Measurements from ENCODE around the gene C16orf89. TPM values are rescaled to one million over a fixed set of nuclear protein-coding genes. Genes with fewer than 3 reads are reported as not detected.
"Not testable (repeated sequence)": the region's sequence is repeated elsewhere in the genome, so short reads cannot be mapped to it uniquely, and the experiment has no call there.

The C16orf89 gene, protein sequence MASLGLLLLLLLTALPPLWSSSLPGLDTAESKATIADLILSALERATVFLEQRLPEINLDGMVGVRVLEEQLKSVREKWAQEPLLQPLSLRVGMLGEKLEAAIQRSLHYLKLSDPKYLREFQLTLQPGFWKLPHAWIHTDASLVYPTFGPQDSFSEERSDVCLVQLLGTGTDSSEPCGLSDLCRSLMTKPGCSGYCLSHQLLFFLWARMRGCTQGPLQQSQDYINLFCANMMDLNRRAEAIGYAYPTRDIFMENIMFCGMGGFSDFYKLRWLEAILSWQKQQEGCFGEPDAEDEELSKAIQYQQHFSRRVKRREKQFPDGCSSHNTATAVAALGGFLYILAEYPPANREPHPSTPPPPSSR
- not detected for total RNA-seq (2021; fragmentation: NEBNext Ultra II Directional; extraction: Animal tissue kit (Norgen Biotek cat#: 25700))
- long read RNA-seq, result 0 reads

DNA sequence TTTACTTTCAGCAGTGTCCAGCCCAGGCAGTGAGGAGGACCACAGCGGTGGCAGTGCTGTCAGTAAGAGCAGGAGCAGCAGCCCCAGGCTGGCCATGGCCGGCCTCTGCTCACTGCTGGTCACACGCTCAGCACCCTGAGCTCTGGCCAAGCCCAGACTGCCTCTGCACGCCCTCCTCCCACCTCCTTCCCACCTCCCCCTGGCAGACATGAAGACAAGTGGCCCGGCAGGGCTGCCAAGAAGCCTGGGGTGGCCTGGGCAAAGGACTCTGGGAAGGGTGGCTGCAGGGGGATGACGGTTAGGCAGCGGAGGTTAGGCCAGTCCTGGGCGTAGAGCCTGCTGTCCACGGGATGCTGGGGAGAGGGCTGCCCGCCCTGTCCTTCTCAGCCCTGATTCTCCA is at the start of gene C16orf89:
C16orf89 (minus strand) TSS at position 144 of the 400 bp plus-strand sequence; CDS start at position 96, 48 bp downstream.
- peaks cover under 1% of the 10 kb centered on the region; the same call in 1 of the 2 replicates for H3K4me1 Mint-ChIP-seq (ENCODE audit: low read depth)
- H3K9me3 Mint-ChIP-seq, result no peaks in the 10 kb centered on the region
- H3K36me3 Mint-ChIP-seq (ENCODE audit: low read depth), result no peaks in the 10 kb centered on the region
- TF ChIP-seq, protein P1, sequence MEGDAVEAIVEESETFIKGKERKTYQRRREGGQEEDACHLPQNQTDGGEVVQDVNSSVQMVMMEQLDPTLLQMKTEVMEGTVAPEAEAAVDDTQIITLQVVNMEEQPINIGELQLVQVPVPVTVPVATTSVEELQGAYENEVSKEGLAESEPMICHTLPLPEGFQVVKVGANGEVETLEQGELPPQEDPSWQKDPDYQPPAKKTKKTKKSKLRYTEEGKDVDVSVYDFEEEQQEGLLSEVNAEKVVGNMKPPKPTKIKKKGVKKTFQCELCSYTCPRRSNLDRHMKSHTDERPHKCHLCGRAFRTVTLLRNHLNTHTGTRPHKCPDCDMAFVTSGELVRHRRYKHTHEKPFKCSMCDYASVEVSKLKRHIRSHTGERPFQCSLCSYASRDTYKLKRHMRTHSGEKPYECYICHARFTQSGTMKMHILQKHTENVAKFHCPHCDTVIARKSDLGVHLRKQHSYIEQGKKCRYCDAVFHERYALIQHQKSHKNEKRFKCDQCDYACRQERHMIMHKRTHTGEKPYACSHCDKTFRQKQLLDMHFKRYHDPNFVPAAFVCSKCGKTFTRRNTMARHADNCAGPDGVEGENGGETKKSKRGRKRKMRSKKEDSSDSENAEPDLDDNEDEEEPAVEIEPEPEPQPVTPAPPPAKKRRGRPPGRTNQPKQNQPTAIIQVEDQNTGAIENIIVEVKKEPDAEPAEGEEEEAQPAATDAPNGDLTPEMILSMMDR (IDR thresholded peaks at IDR 0.05), result no peak
- DNase-seq, result no peak
- H3K27me3 Mint-ChIP-seq (ENCODE audit: insufficient read depth), result peaks cover 28% of the 10 kb centered on the region
- no peak within 1 kb of the TSS for H3K4me3 Mint-ChIP-seq
- H3K27ac Mint-ChIP-seq, result no peak within 1 kb of the TSS

DNA sequence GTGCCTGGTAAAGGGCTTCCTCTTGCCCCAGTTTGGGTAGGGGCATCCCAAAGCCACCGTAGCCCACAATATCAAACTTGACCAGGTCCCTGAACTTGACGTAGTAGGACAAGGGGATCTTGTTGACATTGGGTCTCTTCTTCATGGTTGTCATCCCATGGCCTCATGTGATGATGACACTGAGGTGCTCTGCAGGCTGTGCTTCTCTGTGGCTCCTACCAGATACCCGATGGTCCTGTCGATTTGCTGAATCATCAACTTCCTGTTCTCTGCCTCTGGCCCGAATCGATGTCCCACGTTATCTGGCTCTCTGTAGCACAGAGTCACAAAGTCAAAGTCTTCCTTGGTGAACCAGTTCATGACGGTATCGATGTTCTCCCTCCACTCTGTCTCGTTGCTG is 45.2 kb upstream of the C16orf89 start:
- H3K9me3 Mint-ChIP-seq; H3K4me1 Mint-ChIP-seq (ENCODE audit: low read depth); H3K36me3 Mint-ChIP-seq (ENCODE audit: low read depth); H3K27ac Mint-ChIP-seq; H3K4me3 Mint-ChIP-seq; DNase-seq: not testable (repeated sequence)
- peaks cover 17% of the 10 kb centered on the region for H3K27me3 Mint-ChIP-seq (ENCODE audit: insufficient read depth)

DNA sequence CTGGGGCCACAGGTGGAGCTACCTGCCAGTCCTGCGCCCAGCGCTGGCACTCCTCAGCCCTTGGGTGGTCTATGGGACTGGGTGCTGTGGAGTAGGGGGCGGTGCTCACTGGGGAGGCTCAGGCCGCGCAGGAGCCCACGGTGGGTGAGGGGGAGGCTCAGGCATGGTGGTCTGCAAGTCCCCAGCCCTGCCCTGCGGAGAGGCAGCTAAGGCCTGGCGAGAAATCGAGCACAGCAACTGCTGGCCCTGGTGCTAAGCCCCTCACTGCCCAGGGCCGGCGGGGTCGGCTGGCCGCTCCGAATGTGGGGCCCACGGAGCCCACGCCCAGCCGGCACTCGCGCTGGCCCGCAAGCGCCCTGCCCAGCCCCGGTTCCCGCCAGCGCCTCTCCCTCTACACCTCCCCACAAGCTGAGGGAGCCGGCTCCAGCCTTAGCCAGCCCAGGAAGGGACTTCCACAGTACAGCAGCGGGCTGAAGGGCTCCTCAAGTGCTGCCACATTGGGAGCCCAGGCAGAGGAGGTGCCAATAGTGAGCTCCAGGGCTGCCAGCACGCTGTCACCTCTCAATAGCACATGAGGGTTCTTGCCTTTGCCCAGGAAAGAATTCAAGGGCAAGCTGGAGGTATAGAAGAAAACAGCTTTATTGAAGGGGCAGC is 42.9 kb upstream of the C16orf89 start:
- TF ChIP-seq, protein P1 (IDR thresholded peaks at IDR 0.05), result no peak
- Mint-ChIP-seq H3K4me1 (ENCODE audit: low read depth) (no peaks in the 10 kb centered on the region), H3K9me3 (no peaks in the 10 kb centered on the region)

DNA sequence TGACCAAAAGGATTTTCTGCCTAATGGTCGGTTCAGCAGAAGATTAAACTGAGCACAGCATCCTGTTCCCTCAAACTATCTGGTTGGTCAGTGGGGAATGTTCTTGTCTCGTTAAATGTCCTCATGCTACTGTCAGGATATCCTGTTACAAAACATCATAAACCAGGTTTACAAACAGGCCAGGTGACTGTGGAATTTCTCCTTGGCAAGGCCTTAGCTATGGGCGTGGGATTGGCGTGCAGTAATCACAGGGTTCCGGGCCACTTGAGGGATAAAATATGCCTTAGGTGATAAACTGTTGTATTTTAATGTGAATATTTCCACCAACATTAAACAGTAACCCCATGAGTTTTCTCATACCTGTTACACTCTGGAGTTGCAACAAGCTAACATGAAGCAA is 39.3 kb upstream of the C16orf89 start:
- H3K27ac Mint-ChIP-seq; H3K9me3 Mint-ChIP-seq; H3K4me3 Mint-ChIP-seq; H3K36me3 Mint-ChIP-seq (ENCODE audit: low read depth); H3K4me1 Mint-ChIP-seq (ENCODE audit: low read depth); DNase-seq: not testable (repeated sequence)
- peaks cover 22% of the 10 kb centered on the region for H3K27me3 Mint-ChIP-seq (ENCODE audit: insufficient read depth)

More for the DNA sequence above, 42.9 kb upstream of the C16orf89 start:
- no peaks in the 10 kb centered on the region for H3K36me3 Mint-ChIP-seq (ENCODE audit: low read depth)
- no peak for DNase-seq
- H3K27me3 Mint-ChIP-seq (ENCODE audit: insufficient read depth), result peaks cover 12% of the 10 kb centered on the region
- no peak overlapping the region for H3K27ac Mint-ChIP-seq
- no peak overlapping the region for H3K4me3 Mint-ChIP-seq

DNA sequence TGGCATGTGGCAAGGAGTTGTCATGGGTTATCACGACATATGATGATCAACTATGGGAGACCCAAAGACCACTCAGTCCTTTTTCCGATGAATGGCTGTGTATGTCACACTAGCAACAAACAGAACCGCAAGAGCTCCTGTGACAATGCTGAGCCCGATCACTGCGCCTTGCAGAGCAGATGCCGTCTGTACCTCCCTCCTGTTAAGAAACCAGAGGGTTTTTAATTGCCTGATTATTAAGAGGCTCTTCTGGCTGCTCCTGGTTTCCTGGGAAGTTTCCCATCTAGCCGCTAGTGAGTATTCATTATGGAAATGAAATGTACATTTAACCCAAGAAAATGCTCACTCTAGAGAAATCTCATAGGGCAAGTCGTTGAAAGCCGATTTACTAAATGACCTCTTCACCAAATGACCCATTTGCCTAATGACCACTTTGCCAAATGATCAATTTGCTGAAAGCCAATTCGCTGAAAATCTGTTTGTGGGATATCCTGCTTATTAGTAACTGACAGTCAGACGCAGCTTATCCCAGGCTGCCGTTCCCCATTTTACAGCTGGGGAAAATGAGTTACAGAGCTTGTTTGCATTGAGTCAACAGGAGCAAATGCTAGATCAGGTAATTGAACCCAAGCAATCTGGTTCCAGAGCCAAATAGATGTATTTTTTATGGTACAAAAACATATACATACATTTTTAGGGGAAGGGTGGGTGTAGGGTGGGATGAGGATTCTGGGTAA is 37.7 kb upstream of the C16orf89 start:
- peaks cover 24% of the 10 kb centered on the region for H3K27me3 Mint-ChIP-seq (ENCODE audit: insufficient read depth)
- H3K4me3 Mint-ChIP-seq; H3K27ac Mint-ChIP-seq; H3K9me3 Mint-ChIP-seq; H3K36me3 Mint-ChIP-seq (ENCODE audit: low read depth); H3K4me1 Mint-ChIP-seq (ENCODE audit: low read depth); DNase-seq: not testable (repeated sequence)

DNA sequence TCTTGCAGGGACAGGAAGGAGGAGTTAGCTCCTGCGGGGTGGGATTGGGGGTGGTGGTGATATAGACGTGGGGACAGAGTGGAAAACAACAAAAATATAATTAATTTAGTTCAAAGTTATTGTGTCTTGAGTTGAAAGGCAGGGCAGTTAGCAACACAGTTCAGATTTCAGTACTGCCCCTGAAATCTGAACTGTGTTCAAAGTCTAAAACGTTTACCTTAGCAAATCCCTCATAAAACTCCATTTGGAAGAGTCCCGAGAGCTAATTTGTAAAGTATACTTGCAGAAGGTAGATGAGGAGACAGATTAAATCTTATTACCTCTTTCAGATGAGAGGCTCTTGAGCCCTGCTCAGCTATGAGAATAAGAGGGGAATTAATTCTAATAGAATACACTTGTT is 33.4 kb upstream of the C16orf89 start:
- peaks cover 11% of the 10 kb centered on the region for H3K4me1 Mint-ChIP-seq (ENCODE audit: low read depth)
- H3K27me3 Mint-ChIP-seq (ENCODE audit: insufficient read depth), result peaks cover 22% of the 10 kb centered on the region
- H3K4me3 Mint-ChIP-seq, result peak overlapping the region; percentile 78; the same call in 1 of the 2 replicates
- not testable (repeated sequence) for H3K36me3 Mint-ChIP-seq (ENCODE audit: low read depth); H3K9me3 Mint-ChIP-seq; H3K27ac Mint-ChIP-seq; DNase-seq

DNA sequence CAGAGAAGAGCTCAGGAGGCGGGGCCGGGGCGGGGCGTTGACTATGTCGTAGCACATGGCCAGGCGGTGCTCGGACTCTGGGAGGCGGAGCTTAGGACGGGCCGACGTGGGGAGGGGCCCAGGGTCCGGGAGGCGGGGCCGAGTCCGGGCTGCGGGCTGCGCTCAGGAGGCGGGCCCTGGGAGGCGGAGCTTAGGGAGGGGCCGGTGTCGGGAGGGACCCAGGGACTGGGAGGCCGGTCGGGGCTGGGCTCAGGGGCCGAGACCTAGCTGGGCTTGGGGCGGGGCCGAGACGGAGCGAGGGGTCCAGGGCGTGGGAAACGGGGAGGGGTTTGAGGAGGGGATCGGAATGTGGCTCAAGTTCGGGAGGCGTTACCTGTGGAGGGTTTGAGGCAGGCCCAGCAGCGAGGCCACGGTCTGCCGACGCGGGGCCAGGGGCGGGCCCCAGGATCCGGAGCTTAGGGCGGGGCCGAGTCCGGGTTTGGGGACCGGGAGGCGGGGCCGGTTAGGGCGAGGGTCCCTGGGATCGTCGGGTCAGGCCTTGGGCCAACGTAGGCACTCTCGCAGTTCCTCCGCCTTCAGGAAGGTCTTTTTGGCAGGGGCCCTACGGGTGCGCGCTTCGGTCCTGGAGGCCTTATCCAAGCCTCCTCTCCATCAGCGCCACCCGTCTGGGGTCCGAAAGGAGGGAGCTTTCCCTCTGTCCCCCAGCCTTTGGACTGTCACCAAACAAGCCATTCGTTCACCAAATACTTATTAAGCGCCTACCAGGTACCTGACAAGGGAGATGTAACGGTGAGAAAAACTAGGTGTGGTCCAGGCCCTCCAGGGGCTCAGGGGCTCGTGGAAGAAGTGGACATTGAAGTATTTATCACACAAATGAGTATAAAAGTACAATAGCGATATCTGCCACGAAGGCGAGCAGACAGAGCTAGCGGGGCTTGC is 32.7 kb upstream of the C16orf89 start:
- DNase-seq; H3K36me3 Mint-ChIP-seq (ENCODE audit: low read depth); H3K9me3 Mint-ChIP-seq: not testable (repeated sequence)
- H3K4me1 Mint-ChIP-seq (ENCODE audit: low read depth), result peaks cover 11% of the 10 kb centered on the region
- H3K4me3 Mint-ChIP-seq, result peak overlapping the region; percentile 93
- H3K27ac Mint-ChIP-seq, result peak overlapping the region; percentile 68; the same call in 1 of the 2 replicates
- peaks cover 22% of the 10 kb centered on the region for H3K27me3 Mint-ChIP-seq (ENCODE audit: insufficient read depth)

DNA sequence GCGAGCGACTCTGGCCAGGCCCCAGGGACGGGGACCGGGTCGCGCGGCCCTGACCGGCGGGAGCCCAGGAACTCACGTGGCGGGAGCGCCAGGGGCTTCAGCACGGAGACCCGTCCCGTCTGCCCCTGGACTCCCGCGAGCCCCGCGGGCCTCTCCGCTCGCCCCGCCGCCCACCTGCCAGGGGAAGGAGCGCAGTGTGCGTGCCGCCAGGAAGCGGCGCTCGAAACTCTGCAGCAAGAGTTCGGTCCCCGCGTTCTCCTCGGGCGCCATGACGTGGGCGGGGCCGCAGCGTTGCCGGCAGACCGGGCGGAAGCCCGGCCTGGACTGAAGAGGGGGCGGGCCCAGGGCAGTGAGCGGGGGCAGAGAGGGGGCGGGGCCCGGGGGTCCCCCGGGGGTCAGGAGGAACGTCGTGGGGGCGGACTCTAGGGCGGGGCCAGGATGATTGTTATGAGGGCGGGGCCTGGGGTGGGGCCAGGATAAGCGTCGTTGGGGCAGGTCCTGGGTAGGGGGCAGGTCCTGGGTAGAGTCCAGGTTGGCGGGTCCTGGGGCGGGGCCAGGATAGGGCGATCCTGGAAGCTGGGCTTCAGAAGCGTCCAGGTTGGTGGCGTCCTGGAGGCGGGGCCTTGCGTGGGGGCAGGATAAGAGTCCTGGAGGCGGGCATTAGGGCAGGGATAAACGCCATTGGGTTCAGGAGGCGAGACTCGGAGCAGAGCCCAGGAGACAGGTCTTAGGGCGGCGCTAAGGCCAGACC is 31.9 kb upstream of the C16orf89 start, which contains the start of gene EEF2KMT:
EEF2KMT (minus strand) TSS at position 326 of the 751 bp plus-strand sequence; CDS start at position 270, 56 bp downstream.
- H3K9me3 Mint-ChIP-seq; H3K36me3 Mint-ChIP-seq (ENCODE audit: low read depth): not testable (repeated sequence)
- Mint-ChIP-seq H3K27me3 (ENCODE audit: insufficient read depth) (peaks cover 16% of the 10 kb centered on the region), H3K27ac (peak within 1 kb of the TSS; percentile 91), H3K4me1 (ENCODE audit: low read depth) (peaks cover 11% of the 10 kb centered on the region), H3K4me3 (peak within 1 kb of the TSS; percentile 93)
- peak; percentile 100 for DNase-seq

DNA sequence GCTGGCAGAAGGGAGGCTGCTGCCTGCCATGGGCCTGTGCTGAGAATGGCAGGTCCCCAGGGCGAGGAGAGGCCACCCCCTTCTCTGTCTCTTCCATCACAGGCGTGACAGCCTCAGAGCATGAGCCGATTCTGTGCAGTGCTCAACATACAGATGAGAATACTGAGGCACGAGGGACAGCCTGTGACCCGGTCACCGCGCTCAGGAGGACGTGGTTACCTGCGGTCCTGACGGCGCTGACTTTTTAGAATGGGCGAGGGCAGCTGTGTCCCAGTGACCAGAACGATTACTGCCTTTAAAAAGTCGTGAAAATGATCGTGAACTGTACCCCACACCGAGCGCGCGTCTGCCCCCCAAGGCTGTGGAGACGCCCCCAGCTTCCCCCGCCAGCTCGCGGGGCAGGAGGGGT is 31.3 kb upstream of the C16orf89 start:
- H3K36me3 Mint-ChIP-seq (ENCODE audit: low read depth), result not testable (repeated sequence)
- peak overlapping the region; percentile 91 for H3K27ac Mint-ChIP-seq
- H3K4me1 Mint-ChIP-seq (ENCODE audit: low read depth), result peaks cover 15% of the 10 kb centered on the region

More for the DNA sequence above, 31.3 kb upstream of the C16orf89 start:
- H3K4me3 Mint-ChIP-seq, result peak overlapping the region; percentile 93
- H3K9me3 Mint-ChIP-seq, DNase-seq: not testable (repeated sequence)
- H3K27me3 Mint-ChIP-seq (ENCODE audit: insufficient read depth), result peaks cover 13% of the 10 kb centered on the region
